ENCODE results near the gene IL1RAPL1. TPM values are rescaled to one million over a fixed set of nuclear protein-coding genes. Genes with fewer than 3 reads are reported as not detected.

IL1RAPL1 gene
- total RNA-seq, 3 donors from 2014 or later = 0.34 to 0.79 TPM; not detected in 1

- DNase-seq = no peak
- no peak for ATAC-seq
- no peak for TF ChIP-seq CTCF (IDR thresholded peaks at IDR 0.05)
- intact Hi-C loops (cut with DNase I, micrococcal nuclease) = no loop called here
- H3K36me3 ChIP-seq (ENCODE audit: low read depth) = no peaks in the 10 kb centered on the region
- H3K4me3 ChIP-seq = no peak overlapping the region
- no peaks in the 10 kb centered on the region for H3K4me1 ChIP-seq (ENCODE audit: low read depth)
- H3K9me3 ChIP-seq = no peaks in the 10 kb centered on the region
Measured at GRCh38 chrX:29992083-29992482, 1404.8 kb downstream of the IL1RAPL1 start.

DNA sequence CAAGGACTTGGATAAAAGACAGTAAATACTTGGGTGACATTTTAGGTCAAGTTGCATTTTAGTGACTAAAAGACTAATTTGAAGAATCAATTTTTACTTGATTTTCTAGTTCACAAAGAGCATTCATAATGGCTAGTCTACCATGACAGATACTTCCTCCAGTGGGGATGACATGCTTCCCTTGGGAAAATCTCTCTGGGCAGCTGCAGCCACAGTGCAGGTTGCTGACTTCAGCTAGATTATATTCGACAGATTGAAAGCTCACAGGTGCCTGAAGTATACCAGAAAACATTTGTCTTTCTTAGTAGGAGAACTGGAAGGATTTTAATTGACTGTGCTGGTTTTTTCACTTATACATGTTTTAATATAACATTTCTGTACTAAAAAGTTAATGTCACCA lies 1418.6 kb downstream of the IL1RAPL1 start:
- intact Hi-C loops (cut with DNase I, micrococcal nuclease) = no loop called here
- DNase-seq = no peak
- Histone ChIP-seq H3K4me3 (no peak overlapping the region), H3K9me3 (no peaks in the 10 kb centered on the region), H3K4me1 (ENCODE audit: low read depth) (no peaks in the 10 kb centered on the region), H3K36me3 (ENCODE audit: low read depth) (no peaks in the 10 kb centered on the region)
- TF ChIP-seq CTCF (IDR thresholded peaks at IDR 0.05) = no peak
- ATAC-seq = no peak

Small RNA genes lying within 50 kb of the gene (microRNA-seq; reads per million reads assigned to microRNA genes)
- not detected for gene MIR4666B

Measured in mucosa of descending colon (tissue), 3 donors.